Measurements from ENCODE around the gene CHD1L. TPM values are rescaled to one million over a fixed set of nuclear protein-coding genes. Genes with fewer than 3 reads are reported as not detected.
"Not testable (repeated sequence)": the region's sequence is repeated elsewhere in the genome, so short reads cannot be mapped to it uniquely, and the experiment has no call there.

The CHD1L gene
- polyA plus RNA-seq, 4 donors = 36.0 to 52.1 (median 49.2) TPM

DNA sequence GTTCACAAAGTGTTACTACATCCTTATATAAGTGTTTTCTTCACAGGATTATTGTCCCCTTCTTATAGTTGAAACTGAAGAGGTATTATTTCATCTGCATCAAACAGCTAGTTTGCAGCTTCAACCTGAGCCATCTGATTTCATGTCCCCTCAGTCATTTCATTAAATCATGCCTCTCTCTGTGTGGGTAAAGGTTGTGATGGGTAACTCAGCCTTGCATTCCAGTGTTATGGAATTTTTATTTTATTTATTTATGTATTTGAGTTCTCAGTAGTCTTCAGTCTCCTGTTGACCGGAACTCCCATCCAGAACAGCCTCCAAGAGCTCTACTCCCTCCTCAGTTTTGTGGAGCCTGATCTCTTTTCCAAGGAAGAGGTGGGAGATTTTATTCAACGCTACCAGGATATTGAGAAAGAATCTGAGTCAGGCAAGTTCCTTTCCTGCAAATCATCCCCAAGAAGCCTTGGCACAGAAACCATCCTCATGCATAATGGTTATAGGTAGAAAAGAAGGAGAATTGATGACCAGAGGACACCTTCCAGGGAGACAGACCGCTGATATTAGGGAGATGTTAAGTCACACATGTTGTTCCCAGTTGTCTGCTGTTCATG lies 21.8 kb downstream of the CHD1L start:
- no peak for DNase-seq (ENCODE audit: low read depth in 4 of 4, low spot score in 3 of 4)

DNA sequence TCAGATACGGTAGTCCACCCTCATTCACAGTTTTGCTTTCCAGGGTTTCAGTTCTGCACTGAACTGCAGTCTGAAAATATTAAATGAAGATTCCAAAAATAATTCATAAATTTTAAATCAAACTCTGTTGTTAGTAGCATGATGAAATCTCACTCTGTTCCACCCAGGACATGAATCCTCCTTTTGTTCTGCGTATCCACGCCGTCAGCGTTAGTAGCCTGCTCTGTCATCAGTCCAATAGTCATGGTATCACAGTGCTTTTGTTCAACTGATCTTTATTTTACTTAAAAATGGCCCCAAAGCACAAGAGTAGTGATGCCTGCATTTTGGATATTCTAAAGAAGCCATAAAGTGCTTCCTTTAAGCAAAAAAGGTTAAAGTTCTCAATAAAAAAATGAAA lies 23.9 kb downstream of the CHD1L start:
- no peak for DNase-seq (ENCODE audit: low read depth in 4 of 4, low spot score in 3 of 4)

DNA sequence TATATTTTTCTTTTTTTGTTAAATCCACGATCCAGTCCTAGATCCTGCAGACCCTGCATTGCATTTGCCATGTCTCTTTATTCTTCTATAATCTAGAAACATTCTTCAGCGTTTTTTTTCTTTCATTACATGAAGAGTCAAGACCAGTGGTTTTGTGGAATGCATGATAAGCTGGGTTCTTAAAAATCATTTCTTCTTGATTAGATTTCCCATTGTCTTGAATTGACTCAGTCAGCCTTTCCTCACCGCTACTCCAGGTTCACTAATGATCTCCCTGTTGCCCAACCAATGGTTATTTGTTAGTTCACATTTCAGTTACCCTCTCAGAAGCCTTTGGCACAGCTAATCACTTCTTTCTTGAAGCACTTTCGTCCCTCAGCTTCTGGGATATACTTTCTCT lies 25.2 kb downstream of the CHD1L start:
- DNase-seq (ENCODE audit: low read depth in 4 of 4, low spot score in 3 of 4) = no peak

DNA sequence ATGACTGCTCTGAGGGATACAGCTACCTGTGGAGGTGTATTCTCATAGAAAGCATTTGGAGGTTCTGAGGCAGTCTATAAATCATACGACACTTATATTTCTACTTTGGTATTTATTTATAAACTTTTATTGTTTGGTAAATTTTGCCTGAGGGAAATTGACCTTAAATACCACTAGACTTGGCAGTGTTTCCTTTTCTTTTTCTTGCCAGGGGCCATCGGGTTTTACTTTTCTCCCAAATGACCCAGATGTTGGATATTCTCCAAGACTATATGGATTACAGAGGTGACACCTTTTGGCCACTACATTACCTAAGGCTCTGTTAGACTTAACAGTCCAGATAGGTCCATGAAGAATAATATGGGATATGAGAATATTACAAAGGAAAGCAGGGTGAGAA lies 28.2 kb downstream of the CHD1L start:
- DNase-seq (ENCODE audit: low read depth in 4 of 4, low spot score in 3 of 4) = no peak

DNA sequence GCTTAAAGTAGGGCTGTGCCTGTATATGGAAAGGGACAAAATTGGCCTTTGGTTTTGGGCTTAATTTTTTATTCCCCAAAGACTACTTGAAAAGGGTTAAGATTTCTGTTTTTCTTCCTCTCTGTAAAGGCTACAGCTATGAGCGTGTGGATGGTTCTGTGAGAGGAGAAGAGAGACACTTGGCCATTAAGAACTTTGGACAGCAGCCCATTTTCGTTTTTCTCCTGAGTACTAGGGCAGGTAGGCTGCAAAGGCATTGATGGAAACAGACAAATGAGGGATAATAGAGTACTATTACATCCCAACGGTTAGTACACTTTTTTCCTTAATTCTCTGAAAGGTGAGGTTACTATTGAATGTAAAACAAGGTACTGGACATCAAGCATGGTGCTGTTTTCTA lies 29.6 kb downstream of the CHD1L start:
- no peak for DNase-seq (ENCODE audit: low read depth in 4 of 4, low spot score in 3 of 4)

DNA sequence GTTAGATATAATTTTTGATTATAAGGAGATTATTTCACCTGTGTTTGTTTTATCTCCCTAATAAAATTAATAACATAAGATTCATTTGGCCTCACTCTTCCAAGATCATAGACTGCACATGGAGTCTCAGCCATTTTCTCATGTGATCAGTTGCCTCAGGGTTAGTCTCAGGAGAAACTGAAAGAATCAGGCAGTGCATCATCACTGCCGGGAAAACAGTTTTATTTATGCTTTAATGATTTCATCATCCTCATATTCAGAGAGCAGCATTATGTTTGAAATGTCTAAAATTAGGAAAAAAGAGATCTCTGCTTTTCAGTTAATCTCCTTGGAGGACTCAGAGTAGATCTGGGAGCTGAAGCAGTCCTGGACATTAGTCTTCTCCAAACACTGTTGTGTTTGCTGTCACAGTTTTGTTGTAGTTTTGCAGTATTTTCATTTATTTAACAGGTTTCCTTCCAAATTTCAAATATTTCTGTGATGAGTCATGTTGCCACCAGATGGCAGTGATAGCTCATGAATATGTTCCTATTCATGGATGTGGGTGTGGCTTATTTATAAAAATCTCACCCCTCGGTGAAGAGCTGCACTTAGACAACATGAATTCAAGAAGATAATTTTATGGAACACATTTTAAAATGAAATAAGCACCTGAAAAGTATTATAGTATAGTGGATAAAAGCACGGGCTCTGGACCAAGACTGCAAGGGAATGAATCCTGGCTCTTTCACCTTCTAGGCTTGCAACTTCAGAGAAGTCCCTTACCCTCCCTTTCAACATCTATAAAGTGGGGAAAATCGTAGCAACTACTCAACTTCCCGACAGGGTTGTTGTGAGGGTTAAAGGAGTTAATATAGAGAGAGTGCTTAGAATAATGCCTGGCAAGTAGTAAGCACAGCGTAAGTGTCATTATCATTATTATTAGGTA lies 31.2 kb downstream of the CHD1L start:
- peak; percentile 10 to 40 (median 32) for DNase-seq (ENCODE audit: low read depth in 4 of 4, low spot score in 3 of 4)

DNA sequence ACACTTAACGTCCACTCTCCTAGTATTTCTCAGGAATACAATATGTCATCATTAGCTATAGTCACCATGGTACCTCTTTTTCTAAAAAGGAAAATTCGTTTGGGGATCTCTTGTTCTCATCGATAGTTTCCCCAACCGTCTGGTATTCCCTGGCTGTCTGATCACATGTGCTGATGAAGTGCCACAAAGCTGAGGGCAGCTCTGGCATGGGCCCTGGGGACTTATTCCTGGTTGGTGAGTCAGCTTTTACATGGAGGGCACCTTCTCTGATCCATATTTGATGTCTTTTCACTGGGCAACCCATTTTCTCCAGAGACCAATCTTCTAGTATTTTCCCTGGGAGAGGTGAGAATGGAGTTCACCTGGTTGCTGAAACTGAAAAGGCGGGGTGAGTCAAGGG lies 39.5 kb downstream of the CHD1L start:
- DNase-seq (ENCODE audit: low read depth in 4 of 4, low spot score in 3 of 4) = no peak

DNA sequence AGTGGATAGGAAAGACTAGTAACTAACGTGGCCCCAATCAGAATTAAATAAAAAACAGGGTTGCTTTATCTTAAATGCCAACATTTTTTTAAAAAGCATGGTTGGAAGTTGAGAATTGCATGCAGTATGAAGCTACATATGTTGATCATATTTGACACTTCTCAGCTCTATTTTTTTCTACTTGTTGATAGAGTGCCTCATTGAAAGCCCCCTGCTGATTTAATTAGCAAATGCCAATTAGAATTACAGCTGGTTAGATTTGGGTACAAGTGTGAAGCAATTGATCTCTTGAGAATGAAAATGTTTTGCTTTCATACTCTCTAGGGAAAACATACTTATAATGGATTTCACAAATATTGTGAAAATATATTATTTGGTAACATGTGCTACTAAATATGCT lies 40.5 kb downstream of the CHD1L start:
- DNase-seq (ENCODE audit: low read depth in 4 of 4, low spot score in 3 of 4) = no peak

DNA sequence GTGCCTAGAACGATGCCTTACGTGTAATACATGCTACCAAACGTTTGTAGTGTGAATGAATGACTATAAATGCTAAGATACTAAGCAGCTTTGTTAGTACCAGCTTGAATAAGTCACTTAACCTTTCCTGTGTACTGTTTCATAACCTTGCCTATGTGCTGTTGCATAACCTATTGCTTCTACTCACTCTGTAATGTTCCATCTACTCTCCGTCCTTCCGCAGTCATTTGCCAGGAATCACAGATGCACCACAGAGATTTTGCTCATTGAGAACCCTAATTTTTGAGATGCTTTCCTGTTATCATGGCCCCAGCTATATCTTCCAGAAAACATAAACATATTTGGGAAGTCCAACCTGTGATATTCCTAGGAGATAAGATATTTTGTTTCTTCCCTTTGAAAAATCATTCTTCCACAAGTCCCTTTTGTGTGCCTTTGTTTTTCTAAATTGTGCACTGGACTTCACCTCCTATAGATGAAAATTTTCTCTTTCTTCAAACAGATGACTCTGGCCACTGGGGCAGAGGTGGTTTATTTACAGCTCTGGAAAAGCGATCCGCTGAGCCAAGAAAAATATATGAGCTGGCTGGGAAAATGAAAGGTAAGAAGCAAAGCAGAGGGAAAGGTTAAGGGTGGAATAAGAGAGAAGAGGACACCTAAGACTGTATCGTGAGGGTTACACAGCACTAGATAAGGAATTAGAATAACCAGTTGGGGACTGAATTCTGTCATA lies 44.8 kb downstream of the CHD1L start:
- DNase-seq (ENCODE audit: low read depth in 4 of 4, low spot score in 3 of 4) = no peak

DNA sequence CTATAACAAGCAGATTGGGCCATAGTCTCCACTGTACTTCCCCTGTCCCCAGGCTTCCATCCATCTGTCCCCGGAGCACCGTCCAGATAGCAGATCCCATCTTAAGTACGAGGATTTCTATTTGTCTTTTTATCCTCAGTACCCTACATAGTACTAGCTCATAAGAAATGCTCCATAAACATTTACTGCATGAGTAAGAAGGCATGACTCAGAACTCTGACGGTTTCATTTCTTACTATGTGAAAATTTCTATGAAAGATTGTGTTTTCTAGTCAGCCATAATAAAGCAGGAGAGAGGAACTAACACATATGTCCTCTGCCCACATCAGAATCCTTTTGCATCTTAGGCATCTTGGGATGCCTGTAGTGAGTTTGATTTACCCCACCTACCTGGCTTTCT lies 49.5 kb downstream of the CHD1L start:
- DNase-seq (ENCODE audit: low read depth in 4 of 4, low spot score in 3 of 4) = no peak

DNA sequence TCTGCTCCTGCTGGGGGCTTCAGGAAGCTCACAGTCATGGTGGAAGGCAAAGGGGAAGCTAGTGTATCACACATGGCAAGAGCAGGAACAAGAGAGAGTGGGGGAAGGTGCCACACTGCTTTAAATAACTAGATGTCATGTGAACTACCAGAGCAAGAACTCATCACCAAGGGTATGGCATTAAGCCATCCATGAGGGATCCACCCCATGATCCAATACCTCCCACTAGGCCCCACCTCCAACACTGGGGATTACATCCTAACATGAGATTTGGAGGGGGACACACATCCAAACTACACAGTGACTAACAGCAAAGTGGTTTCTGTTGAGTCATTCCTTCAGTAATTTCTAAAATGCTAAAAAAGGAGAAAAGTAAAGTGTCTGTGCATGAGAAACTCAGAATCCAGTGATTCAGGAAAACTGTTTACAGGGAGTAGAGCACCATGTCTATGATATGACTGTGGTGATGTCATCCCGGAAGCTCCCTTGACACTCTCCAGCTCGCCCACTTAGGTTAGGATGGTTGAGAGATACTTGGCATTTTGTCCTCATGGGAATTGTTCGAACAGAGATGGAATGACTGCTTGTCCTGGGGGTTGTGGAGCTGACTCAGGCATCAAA lies 50.3 kb downstream of the CHD1L start:
- no peak for DNase-seq (ENCODE audit: low read depth in 4 of 4, low spot score in 3 of 4)

DNA sequence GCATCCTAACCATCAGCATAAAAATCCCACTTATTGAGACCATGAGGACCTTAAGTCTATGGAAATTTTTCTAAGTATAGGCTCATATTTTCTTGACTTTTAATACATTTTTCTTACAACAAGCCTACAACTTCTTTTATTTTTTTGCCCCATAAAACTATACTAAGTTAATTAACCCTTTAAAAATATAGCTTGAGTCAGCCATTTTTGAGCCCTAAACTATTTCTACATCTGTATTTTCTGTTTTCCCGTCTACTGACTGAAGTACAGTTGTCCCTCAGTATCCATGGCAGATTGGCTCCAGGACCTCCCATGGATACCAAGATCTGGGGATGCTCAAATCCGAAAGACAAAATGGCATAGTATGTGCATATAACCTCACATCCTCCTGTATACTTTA lies 55.0 kb downstream of the CHD1L start:
- no peak for DNase-seq (ENCODE audit: low read depth in 4 of 4, low spot score in 3 of 4)

DNA sequence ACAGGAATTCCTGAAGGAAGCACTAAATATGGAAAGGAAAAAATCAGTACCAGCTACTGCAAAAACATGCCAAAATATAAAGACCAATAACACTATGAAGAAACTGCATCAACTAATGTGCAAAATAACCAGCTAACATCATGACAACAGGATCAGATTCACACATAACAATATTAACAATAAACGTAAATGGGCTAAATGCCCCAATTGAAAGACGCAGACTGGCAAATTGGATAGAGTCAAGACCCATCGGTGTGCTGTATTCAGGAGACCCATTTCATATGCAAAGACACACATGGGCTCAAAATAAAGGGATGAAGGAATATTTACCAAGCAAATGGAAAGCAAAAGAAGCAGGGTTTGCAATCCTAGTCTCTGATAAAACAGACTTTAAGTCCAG lies 63.3 kb downstream of the CHD1L start:
- DNase-seq (ENCODE audit: low read depth in 4 of 4, low spot score in 3 of 4) = not testable (repeated sequence)

DNA sequence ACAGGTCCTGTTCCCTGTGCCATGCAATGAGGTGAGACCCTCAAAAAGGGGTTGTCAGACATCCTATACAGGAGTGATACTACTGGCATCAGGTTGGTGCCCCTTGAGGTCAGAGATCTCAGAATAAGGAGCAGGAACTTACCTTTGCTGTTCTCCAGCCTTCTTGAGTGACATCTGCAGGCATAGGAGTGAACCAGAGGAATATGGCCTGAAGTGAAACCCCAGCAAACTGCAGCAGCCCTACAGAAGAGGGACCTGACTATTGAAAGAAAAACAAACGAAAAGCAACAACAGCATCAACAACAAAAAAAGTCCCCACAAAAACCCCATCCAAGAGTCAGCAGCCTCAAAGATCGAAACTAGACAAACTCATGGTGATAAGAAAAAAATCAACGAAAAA lies 74.5 kb downstream of the CHD1L start:
- DNase-seq (ENCODE audit: low read depth in 4 of 4, low spot score in 3 of 4) = no peak

DNA sequence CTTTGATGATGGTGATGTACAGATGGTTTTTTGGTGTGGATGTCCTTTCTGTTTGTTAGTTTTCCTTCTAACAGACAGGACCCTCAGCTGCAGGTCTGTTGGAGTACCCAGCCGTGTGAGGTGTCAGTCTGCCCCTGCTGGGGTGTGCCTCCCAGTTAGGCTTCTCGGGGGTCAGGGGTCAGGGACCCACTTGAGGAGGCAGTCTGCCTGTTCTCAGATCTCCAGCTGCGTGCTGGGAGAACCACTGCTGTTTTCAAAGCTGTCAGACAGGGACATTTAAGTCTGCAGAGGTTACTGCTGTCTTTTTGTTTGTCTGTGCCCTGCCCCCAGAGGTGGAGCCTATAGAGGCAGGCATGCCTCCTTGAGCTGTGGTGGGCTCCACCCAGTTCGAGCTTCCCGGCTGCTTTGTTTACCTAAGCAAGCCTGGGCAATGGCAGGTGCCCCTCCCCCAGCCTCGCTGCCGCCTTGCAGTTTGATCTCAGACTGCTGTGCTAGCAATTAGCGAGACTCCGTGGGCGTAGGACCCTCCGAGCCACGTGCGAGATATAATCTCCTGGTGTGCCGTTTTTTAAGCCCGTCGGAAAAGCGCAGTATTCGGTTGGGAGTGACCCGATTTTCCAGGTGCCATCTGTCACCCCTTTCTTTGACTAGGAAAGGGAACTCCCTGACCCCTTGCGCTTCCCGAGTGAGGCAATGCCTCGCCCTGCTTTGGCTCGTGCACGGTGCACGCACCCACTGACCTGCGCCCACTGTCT lies 84.6 kb downstream of the CHD1L start:
- DNase-seq (ENCODE audit: low read depth in 4 of 4, low spot score in 3 of 4) = not testable (repeated sequence)

DNA sequence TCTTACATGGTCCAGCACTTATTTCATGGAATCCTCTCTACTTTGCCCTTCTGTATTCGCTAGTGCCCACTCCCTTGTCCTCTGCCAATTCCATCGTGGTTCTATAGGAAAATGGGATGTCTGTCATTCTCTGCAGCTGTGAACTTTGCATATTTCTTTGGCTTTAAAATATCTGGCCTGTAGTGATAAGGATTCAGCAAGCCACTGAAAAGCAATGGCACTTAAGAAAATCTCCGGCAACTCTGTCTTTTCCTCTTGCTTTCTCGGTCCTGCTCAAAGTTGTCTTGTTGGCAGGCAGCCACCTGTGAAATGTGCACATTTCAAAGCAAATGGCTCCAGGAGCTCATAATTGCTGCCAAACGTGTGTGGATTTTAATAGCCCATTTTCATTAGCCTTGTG lies 91.8 kb downstream of the CHD1L start:
- DNase-seq (ENCODE audit: low read depth in 4 of 4, low spot score in 3 of 4) = no peak

DNA sequence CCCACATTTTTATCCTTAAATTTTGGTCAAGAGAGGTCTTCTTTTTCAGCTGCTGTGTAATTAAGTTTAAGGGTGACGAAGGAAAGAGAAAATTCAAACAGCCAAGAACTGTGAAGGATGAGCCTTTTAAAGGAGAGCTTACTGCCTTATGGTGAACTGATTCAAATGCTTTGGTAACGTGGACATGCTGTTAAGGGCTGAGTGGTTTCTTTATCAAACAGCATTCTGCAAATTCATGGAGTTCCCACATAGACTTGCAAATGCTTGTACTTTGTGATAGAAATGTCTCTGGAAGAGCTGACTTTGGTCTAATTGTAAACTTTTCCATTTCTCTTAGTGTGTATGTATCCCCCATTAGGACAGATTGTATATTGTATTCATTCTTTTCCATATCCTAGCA lies 93.8 kb downstream of the CHD1L start:
- no peak for DNase-seq (ENCODE audit: low read depth in 4 of 4, low spot score in 3 of 4)

DNA sequence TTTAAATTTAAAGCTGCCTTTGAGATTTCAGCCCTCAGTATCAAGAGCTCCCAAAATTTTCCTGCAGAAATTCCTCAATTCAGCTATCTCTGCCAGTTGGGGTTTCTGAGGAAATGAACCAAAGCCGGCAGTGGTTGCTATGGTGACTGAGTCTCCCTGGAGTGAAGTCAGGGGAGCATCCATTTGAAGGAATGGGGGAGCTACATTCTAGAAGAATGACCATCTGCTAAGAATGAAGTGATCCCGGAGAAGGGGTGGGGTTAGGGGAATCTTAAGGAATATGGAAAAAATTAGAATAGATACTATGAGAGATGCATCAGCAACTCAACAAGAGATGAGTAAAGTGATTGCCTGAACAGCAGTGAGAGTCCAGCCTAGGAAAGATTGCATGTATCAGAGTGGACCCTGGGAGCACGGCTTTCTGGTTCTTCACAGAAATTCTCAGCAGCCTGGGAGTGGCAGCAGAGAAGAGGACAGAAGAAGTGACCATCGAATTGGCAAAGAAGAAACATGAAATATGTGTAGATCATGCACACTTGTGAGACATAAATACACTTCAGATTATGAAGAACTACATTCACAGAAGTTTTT lies 94.7 kb downstream of the CHD1L start:
- peak in 1 of 4 donors; percentile 3 for DNase-seq (ENCODE audit: low read depth in 4 of 4, low spot score in 3 of 4)

DNA sequence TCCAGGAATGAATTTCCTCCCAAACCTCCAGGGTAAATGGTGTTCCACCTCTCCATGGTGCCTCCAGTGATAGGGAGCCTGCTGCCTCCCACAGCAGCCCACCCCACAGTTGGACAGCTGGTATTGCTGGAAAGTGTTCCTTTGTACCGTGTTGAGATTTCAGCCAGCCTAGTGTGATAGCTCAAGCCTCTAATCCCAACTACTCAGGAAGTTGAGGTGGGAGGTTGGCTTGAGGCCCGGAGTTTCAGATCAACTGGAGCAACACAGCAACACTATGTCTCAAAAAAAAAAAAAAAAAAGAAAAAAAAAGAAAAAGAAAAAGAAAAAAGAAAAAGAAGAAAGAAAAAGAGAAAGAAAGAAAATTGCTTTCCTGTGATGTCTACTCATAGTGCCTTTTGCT lies 96.1 kb downstream of the CHD1L start:
- DNase-seq (ENCODE audit: low read depth in 4 of 4, low spot score in 3 of 4) = no peak

DNA sequence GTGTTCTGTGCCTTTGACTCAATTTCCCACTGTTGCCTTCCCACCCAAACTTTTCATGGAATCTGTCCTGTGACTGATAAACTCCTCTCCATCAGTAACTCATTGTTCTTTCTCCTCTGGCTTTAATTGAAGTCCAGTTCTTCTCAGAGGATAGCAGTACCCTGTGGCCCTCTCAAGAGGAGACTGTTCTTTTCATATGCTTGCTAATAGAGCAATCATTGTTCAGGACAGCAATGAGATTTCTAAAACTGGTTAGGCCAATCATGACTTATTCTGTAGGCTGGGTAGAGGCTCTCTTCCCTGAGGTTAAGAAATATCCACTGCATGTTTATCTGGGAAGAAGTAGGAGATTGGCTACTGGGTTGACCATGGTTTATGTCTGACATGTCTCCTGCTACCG lies 98.8 kb downstream of the CHD1L start:
- DNase-seq (ENCODE audit: low read depth in 4 of 4, low spot score in 3 of 4) = no peak
